ENCODE data around the gene KCNIP4.

The KCNIP4 gene

DNA sequence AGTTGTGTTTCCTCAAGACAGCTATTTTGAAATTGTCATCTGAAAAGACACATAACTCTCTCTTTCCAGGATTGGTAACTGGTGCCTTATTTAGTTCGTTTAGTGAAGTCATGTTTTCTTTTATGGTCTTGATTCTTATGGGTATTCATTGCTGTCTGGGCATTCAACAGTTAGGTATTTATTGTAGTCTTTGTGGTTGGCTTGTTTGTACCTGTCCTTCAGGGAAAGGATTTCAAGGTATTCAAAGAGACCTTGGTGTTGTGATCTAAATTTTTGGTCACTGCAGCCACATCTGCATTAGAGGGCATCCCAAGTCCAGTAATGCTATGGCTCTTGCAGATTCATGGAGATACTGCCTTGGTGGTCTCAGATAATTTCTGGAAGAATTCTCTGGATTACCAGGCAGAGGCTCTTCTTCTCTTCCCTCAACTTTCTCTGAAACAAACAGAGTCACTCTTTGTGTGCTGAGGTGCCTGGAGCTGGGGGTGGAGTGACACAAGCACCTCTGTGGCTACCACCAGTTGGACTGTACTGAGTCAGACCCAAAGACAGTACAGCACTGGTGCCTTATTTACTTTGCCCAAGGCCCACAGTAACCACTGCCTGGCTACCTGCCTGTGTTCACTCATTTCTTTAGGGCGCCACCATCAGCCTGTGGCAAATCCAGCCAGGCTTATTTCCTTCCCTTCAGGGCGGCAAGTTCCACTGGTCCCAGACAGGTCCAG lies 620.4 kb downstream of the KCNIP4 start:
- DNase-seq, result no peak

DNA sequence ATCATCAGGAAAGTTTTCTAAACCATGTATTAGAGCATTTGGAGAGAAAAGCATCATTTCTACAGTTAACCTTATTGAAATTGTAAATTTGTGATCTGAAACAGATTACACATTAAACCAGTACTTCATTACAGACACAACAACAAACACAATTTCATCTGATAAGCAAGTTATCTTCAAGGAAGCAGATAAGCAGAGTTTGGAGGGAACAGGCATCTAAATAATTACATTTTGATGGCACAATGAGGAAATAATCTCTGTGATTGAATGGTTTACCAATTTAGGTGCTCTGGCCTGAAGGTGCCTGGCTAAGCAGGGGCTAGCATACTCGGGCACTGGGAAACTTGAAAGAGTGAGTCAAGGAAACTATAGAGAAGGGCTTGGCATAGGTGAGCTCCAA lies 628.5 kb downstream of the KCNIP4 start:
- DNase-seq, result no peak

DNA sequence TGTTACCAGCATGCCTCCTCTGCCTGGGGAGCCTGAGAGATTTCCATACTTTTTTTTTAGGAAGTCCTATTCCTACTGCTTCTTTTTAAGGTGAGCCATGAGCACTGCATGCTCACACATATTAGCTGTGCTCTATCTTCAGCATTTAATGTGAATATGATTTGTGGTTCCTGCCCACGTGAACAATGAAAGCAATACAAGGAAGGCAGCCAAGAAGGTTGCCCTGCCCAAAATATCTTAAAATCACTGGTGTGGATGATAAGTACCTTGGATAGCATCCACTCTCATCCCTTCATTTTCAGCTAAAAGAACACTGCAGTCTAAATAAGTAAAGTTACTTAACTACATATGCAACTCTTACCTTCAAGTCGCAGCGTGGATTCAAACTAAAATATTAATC lies 640.9 kb downstream of the KCNIP4 start:
- no peak for DNase-seq

DNA sequence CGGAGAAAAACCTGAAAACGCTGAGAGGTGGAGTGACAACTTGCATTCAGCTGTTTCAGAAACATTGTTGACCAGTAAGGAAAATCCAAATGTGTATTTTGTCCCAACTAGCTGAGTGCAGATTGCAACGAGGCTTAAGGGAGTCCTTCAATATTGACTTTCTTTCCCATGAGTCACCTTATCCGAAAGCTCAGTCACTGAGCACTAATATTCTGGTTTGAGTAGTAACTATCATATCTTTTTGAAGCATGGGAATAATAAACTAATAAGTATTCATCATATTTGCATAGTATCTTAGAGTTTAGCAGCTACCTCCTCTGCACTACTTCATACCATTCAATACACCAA lies 644.1 kb downstream of the KCNIP4 start:
- no peak for DNase-seq

DNA sequence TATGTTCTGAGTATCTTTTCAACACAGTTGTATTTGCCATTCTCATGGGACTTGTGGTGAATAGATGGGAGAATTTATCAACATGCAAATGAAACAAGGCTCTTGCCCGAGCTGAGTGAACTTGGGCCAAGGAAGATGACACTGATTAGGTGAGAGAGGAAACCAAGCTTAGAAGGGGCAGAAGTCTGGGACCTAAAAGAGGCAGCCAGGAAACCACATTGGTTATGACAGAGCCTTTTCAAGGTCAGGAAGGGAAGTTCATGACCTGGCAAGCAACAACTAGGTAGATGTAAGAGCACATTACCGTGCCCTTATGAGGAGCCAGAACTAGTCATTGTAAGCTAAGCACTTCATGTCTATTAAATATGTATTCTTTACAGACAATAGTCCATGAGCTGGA lies 658.0 kb downstream of the KCNIP4 start:
- DNase-seq, result no peak

DNA sequence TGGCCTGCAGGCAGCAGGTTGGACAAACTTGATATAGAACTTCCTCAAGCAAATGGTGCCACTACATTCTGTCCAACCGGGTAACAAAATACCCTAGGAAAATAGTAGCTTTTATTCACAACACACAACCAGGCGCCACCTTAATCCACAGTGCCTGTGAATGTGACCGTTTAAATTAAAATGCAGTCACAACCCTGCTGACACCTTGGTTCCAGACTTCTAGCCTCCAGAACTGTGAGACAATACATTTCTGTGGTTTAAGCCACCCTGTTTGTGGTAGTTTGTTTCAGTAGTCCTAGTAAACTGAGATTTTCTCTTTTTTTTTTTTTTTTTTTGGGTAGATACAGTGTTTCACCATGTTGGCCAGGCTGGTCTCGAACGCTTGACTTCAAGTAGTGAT lies 672.5 kb downstream of the KCNIP4 start:
- DNase-seq, result no peak

DNA sequence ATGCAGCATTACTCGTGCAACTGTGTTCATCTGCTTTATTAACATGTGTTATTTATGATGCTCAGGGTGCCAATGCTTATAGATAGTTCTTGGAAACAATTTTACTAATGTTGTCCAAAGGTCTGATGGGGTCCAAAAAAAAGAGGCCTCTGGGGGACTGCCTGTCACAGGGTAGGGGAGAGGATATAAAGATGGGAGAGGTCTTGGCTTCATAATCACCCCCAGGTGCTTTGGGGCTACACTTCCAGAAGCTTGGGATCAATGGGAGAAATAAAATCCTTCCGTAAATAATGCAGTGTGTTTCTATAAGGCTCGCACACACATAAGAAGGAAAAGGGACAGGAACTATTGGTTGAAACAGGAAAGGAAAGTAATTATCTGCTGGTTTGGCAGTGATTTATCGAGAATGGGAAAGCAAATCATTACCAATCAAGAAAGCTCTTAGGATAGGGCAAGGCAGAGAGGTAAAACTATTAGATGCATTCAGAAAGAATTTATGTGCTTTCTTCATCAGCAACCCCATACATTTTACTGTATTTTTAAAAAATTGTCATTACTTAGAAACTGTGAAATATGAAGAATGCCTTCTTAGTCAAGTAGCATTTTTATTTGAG lies 677.0 kb downstream of the KCNIP4 start:
- no peak for DNase-seq

DNA sequence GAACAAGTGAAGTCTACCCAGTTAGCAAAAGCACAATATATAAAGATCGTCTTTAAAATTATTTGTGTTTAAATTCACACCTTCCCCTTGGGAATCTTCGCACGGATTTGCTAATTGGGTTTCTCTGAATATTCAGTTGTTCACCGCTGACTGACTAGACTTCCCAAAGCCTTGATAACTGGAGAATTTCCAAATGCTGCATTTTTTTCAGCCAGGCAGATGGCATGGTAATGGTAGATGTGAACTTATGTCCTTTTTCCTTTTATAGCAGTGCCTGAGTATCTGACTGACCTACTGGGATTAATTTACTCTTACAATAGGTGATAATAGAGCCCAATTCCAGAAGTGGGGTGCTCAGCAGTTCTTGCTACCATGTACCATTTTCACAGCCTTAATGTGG lies 700.2 kb downstream of the KCNIP4 start:
- no peak for DNase-seq

DNA sequence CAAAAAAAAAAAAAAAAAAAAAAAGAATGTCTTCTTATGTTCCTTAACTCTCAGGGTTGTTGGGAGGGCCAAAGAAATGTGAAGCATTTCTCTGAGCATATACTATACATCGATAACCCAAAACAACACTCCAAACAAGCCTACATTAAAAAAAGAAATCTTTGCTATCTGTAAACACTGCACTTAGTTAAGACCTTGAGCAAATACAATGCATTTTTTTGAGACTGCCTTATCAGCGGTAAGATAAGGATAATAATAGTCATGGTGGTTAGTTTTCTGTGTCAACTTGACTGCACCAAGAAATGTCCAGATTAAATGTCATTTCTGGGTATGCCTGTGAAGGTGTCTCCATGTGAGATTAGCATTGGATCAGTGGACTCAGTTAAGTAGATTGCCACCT lies 706.4 kb downstream of the KCNIP4 start:
- DNase-seq, result no peak

DNA sequence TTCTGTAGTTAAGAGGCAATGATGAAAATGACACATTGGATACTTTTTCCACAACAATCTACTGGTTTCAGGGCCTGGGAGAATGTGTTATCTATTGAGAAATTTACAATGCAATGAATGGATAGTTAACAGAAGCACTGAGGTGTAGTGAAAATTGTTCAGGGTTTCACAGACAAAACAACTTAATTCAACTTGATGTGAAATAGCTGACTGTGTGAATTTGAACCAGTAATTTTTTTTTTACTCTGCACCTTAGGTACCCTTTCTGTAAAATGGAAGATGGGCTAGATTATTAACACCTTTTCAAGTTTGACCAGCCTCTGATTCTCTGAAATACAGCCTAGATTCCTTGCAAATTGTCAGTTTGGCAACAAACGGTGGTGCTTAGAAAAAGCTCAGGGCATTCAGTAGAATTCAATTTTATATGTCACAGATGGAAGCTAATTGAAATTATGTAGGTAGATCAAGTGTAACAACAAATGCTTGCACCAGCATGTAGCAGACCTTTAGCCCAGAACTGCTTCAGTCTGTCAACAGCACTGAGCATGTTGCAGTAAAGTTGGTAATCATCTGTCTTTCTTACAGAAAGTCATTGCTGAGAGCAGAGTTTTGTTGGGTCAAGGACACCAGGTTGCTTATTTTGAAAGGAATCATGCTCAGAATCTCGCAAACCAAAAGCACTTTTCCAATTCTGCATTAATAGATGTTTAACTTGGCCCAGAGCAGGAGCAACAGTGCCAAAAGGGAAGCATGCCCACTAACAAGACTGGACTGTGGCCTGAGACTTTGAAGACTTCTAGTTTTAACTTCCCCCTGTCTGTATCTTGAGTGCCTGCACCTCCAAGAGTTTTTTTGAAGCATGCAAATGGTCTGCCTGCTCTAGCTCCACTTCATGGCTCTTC lies 721.7 kb downstream of the KCNIP4 start:
- no peak for DNase-seq

DNA sequence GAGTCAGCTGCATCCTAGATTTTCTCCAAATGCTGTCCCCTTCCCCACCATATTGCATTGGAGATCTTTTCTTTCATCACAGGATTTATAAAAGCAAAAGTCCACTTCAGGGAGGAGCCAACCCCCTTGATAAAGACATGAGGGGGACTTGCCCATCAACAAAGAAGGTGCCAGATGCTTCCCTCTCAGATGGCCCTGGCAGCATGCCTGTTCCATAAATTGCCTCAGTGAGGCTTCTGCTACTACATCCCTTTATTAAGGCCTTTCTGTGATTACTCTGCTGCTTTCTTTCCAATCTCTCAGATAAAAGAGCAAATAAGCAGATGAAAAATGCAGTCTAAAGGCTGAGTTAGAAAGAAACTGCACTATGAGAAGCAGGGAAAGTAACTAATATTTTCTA lies 736.7 kb downstream of the KCNIP4 start:
- DNase-seq, result no peak

DNA sequence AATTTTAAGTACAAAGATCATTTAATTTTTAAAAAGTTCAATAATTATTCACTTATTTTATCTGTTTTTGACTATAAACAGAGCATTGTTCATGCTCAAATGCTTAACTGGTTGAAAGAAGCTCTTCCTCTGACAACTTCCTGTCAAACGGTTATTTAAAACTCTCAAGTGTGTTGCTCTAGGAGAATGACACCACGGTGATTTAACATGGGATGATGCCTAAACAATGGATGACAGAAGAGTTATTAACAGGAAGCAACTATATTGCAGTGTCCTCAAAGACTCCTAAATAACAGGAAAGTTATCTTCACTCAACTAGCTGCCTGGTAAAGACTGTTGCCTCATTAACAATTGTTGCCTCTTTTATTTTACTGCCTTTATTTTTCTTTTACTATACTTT lies 738.7 kb downstream of the KCNIP4 start:
- DNase-seq, result no peak

DNA sequence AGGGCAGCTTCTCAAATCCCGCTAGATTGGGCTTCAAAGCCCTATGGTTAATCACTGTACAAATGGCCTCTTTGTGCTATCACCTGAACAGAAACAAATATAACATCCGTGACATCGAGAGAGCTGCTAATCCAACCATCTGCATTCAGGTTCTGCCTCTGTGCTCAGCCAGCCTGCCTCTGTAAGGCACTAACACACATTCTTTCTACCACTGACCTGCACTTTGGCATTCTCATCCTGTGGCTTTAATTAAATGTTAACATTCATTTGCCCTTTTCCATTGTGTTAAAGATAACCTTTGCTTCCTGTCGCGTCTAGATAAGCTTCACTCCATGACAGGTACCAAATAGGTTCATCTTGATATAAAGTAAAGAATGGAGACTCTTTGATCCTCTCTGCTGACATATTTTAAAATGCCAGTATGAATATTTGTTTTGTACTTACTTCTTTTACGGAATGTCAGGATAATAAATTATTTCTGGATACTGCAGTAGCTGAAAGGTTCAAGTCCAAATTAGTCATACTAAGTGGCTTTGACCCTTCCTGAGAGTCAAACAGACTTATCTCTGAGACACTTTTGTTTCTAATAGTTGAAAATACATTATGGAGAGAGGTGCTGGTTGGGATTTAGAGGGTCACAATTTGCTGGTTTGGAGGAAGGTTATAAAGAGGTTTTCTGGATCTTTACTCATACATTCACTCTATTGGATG lies 742.6 kb downstream of the KCNIP4 start:
- no peak for DNase-seq

DNA sequence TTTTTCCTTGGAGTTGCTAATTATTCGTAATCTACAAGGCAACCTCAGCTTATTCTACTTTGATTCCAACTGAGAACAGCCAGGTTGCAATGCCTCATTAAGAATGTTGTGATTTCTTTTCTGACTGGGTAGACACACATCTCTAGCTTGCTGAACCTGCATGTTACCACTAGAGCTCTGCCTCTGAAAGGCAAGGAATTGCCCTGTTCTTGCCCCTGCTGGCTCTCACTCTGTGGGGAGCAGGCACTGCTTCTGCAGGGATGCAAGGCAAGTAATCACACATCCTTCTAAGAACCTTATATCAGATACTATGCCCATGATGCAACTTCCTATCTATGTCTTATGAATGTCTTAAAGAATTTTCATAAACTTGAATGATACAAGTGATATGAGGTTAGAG lies 745.2 kb downstream of the KCNIP4 start:
- DNase-seq, result no peak

DNA sequence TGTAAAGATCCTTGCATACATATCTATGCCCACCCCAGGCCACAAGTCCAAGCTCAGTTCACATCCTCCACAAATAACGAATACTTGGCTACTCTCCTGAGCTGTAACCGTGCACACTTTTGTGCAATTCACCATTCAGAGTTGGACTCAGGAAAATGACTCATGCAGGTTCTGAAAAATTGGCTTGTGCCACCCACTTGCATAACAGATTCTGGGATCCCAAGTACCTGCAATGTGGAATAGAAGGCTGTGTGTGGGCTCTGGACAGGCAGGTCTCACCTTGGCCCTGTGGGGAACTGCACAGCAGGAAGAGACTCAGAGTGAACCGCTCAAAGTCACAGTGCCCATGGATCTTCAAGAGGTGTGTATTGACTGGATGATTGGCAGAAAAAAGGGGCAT lies 745.6 kb downstream of the KCNIP4 start:
- DNase-seq, result no peak

DNA sequence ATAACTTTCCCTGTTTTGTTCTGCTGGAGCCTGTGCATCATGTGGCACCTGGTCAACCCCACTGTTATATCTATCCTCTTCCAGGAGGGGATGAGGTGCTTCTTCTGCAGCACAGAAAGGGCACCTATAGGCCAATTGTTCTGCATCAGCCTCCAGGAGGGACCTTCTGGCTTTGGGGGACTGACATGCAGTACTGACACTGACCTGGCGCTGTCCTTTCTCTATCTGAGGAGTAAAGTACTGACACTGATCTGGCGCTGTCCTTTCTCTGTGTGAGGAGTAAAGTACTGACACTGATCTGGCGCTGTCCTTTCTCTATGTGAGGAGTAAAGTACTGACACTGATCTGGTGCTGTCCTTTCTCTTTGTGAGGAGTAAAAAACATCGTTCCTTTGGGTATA lies 749.9 kb downstream of the KCNIP4 start:
- no peak for DNase-seq

DNA sequence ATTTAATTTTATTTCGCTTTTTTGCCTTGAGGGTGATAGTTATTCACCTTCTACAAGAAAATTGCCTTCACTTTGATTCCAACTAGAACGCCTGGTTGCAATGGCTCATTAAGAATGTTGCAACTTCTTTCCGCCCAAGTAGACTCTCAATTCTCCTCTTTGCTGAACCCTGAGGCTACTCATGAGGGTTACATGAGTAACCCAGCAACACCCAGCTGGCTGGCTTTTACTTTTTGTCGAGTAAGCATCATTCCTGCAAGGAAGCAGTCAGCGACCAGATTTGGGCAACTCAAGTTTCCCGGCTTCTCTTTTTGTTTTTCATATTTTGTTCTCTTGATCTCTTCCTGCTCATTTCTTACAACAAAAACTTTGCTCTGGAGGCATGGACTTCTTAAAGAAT lies 752.9 kb downstream of the KCNIP4 start:
- DNase-seq, result peak; percentile 7

DNA sequence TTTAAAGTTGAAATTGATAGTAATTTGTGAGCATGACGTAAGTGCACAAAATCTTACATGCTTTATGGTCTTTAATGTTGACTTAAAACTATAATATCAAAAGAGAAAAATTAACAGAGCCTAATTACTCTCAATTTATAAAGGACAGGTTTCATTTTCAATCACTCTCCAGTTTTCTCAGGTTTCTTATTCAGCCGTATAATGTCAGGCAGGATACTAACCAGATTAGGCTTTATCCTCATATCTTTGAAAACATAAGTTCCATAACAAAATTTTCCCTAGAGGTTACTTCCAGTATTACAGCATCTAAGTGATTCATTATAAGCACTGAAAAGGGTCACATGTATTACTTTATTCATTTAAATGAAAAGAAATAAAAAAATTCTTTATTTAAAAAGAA lies 756.2 kb downstream of the KCNIP4 start:
- no peak for DNase-seq

DNA sequence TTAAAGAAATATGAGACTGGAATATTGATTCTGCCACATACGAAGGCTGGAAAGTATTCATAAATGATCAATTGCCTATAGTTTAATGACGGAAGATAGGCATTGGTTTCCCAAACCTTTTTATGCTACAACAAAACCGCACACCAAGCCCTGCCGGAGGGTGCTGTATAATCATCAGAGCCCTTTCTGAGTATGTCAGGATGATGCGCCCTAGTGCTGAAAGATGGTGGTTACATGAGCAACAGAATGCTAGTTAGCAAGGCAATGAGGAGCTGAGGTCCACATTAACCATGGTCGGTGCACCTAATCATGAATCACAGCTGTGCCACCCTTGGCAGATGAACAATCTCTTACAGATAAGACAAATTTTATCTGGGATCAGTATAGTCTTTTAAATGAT lies 757.3 kb downstream of the KCNIP4 start:
- no peak for DNase-seq

DNA sequence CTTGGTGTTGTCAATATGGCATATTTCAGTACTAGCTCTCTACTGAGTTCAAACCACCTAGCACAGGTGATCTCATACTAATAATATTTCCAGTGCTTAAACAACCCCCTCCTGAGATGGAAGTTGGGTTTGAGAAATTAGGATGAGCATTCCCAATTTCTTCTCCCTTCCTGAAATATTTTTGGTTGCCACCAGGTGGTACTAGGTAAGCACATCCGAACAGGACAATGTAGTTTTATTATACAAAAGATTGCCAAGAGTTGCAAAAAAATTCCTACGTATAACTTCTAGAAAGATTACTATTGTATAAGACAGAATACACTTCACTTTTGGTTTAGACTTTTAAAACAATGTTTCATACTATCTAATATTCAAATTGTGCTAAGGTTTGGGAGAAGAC lies 763.8 kb downstream of the KCNIP4 start:
- no peak for DNase-seq

DNA sequence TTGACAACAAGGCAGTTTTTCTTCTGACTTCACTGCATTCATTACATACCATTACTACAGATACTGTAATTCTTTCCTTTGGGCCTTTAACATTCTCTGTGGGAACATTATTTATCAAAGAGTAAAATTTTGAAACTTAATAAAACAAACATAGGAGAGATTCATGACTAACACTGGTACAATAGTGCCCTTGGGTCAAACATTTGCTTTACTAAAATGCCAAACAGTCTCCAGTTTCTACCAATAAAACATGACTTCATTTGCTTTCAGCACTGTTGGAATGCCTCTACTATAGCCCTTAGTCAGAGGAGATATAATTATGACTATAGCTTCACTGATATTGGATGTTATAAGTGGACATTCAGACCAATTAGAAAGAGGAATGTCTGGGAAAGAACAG lies 766.9 kb downstream of the KCNIP4 start:
- no peak for DNase-seq

DNA sequence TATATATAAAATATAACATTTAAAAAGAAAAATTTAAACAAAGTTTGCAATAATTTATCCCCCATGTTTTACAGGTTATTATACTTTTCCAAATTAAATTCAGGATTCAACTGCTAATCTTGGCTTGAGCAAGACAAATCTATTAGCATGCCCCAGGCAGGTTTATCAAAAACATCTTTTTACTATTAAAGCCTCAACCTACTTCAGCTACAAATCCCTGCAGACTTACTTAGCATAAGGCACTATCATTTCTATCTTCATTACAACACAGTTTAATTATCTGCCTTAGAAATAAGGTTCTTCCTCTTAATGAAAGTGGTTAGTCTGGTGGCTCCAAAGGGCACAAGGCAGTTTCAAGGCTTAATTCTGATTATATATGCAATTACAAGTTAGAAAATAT lies 770.7 kb downstream of the KCNIP4 start:
- DNase-seq, result no peak

DNA sequence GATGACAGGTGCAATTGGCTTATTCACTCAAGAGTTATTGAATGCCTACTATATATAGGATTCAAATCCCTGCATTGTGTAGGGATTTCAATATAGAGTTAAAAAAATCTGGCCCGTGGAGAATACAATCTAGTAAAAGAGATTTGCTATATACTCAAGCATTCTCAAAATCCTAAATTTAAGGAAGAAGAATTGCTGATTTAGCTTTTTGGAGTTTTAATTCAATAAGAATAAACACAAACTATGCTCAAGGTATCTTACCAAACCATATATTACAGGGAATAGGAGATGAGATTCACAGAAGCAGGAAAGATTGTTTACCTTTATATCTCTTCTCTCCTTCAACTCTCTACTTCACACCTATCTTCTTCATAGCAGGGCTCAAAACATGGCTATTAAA lies 771.5 kb downstream of the KCNIP4 start:
- DNase-seq, result no peak

DNA sequence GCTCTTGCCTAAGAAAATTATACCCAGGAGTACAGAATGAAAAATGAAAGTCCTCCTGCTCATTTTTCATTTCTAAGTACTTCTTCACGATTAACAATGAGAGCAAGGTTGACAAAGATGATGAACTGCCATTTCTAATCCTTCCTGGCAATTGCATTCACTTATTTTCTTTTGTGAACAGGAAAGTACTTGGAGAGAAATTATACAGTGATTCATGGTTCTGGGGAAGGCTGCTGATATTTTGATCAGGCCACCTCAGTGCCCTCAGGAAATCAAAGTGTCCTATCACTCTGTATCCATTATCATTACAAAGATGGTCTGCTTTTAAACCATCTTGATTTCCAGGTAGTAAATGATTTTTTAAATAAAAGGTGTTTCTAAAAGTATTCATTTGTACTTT lies 780.9 kb downstream of the KCNIP4 start:
- DNase-seq, result no peak
